ENCODE results near the gene MRPL24.
"Not testable (repeated sequence)": the region's sequence is repeated elsewhere in the genome, so short reads cannot be mapped to it uniquely, and the experiment has no call there.

The MRPL24 gene

DNA sequence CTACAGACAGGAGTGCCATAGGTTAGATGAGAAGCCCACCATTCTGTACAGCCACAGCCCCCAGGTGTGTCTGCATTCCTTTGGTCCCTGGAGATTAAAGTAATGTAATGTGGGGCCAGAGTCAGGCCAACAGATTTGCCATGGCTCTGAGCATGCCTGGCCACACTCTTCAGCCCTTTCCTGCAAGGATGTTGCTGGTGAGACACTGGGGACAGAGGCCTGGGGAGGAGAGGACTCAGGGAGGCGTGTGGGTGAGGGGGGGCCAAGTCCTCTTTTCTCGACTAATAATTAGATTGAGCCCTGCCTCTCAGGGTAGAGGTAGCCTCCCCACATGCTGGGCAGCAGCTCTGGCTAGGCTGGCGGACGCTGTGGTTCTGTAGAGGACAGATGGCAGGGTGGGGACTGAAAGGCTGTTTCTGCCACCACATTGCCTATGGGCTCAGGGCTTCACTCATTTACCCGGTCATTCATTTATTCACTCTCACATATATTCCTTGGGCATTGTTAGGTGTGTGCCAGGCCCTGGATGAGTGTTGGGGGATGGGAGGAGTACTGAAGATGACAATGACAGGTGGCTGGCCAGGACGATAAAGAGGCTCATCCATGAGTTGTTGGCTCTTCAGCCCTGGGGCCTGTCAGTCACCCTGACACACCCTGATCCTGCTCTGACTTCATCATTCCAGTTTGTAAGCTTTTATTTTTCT is 19.4 kb upstream of the MRPL24 start:
- no peak for DNase-seq (ENCODE audit: low read depth in 2 of 2)

DNA sequence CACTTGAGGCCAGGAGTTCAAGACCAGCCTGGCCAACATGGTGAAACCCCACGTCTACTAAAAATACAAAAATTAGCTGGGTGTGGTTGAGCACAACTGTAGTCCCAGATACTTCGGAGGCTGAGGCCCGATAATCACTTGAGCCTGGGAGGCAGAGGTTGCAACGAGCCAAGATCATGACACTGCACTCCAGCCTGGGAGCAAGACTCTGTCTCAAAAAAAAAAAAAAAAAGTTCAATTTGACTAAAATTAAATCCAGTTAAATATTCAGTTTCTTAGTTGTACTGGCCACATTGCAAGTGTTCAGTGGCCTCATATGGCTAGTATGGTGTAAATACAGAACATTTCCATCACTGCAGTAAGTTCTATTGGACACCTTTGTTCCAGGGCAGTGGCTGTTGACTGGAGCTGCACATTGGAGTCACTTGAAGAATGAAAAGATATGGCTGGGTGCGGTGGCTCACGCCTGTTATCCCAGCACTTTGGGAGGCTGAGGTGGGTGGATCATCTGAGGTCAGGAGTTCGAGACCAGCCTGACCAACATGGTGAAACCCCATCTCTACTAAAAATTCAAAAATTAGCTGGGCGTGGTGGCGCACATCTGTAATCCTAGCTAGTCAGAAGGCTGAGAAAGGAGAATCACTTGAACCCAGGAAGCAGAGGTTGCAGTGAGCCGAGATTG is 16.8 kb upstream of the MRPL24 start:
- DNase-seq (ENCODE audit: low read depth in 2 of 2), result not testable (repeated sequence)

DNA sequence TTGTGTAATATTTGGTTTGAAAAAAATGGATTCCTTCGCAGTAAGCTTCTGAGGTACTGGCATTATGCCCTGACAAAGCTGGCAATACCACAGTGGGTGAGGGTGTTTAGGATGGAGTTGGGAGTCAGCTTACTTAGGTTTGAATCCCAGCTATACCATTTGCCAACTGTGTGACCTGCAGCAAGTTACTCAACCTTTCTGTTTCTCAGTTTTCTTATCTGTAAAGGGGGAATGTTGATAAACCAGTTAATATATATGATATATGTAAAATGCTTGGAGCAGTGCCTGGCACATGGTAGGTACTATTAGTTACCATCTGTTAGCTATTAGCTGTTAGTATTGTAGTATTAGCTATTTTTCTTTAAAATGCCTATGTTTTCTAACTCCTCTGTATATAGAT is 15.5 kb upstream of the MRPL24 start:
- no peak for DNase-seq (ENCODE audit: low read depth in 2 of 2)

DNA sequence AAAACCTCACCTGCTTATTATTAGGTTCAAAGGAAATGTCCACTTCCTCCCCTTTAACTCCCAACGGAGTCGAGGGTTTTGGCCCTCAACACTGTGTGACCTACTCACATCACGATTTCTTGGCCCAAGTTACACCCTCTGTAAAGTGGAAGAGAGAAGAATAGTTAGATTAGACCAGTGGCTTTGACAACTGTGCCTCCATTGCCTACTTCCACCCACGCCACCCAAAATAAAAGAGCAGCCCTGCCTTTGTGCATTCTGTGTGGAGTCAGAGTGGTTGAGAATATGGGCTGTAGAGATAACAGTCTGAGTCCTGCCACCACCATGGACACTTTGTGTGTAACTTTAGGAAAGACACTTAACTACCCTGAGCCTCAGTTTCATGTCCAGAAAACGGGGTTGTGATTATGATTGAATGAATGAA is 14.7 kb upstream of the MRPL24 start:
- DNase-seq (ENCODE audit: low read depth in 2 of 2), result no peak

DNA sequence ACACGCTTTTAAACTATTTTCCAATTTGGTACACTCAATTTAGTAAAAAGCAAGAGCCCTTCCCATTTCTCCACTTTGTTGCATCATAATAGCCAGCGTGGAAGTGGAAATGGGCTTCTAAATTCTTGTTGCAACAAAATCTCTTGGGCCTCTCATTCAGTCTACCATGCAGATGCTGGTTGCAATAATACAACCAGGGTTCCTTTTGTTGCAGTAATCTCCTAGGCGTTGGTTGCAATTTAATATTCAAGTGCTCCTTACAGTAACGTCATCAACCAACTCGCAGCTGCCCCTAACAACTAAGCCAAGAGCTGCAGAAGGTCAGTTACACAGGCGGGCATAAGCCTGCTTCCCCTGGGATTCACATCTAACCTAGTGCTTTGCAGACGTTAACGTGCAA is 13.3 kb upstream of the MRPL24 start:
- no peak for DNase-seq (ENCODE audit: low read depth in 2 of 2)

DNA sequence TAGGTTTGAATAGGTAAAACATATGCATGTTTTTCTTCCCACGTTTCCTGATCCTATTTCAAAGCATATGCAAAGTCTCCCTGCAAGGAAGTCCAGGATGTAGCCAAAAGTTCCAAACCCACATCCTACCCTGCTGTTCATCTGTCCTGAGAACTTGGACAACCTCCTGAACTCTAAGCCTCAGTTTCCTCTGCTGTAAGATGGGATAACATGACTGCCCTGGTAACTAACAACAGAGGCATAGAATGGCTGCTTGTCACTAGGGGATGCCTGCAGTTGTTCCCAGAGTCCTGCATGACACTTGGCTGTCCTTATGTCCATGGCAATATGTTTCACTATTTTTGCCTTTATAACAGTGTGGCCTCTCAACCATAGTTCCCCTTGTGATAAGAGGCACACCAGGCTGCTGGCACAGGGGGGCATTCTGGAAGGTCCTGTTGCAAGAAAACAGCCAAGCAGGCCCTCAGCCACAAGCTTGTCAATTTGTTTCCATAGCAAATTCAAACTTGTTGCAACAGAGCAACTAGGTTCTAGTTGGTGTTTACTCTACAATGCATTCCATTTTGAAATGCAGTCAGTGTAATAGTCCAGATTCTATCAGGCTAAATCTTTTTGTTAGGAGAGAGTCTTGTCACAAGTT is 12.1 kb upstream of the MRPL24 start:
- no peak for DNase-seq (ENCODE audit: low read depth in 2 of 2)

DNA sequence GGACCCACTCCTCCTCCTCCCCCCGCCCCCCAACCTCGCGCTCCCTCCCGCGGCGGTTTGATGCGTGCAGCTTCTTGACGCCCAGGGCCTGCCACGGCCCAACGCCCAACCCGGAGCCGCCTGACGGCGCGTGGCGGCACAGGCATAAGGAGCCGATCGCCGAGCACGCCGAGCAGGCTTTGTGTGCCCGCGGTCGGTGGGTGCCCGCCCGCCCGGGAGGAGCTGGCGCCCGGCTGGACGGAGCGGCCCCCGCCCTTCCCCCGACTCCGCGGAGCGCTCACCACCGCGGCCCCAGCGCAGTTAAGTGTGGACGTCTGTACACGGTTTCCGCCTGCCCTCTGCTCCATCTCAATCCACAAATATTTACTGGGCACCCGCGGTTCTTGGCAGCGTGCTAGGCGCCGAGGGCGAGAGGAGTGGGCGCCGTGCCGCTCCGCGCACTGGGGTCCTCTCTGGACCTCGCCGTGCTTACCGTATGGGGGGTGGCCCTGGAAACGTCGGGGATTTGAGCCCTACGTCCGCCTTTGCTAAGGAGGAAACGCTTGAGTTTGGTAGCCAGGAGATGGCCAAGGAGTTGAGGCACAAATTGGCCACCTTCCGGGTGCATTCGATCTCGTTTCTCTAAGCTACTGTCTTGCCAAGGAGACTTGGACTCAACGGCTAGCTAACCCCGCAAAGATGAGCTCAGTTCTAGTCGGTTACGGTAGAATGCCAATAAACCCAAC is 11.0 kb upstream of the MRPL24 start:
- peak; percentile 96 to 98 for DNase-seq (ENCODE audit: low read depth in 2 of 2)

DNA sequence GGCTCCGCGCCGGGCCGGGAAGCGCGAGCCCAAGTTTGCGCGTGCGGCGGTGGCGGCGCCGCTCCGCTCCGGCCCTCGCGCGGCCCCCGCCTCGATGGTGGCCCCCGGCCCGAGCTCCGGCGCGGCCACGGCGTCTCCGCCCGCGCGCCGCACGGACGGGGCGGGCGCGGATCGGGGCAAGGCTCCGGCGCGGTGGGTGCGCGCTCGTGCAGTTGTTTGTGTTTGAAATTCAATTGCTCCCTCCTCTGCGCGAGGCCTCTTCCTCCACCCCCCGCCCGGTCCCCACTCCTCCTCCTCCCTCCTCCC is 10.5 kb upstream of the MRPL24 start, which contains the start of gene HDGF:
TSS of gene HDGF (minus strand) at position 225 of the 306 bp plus-strand sequence. CDS start 246 bp downstream, outside the sequence.
- no peak for DNase-seq (ENCODE audit: low read depth in 2 of 2)

DNA sequence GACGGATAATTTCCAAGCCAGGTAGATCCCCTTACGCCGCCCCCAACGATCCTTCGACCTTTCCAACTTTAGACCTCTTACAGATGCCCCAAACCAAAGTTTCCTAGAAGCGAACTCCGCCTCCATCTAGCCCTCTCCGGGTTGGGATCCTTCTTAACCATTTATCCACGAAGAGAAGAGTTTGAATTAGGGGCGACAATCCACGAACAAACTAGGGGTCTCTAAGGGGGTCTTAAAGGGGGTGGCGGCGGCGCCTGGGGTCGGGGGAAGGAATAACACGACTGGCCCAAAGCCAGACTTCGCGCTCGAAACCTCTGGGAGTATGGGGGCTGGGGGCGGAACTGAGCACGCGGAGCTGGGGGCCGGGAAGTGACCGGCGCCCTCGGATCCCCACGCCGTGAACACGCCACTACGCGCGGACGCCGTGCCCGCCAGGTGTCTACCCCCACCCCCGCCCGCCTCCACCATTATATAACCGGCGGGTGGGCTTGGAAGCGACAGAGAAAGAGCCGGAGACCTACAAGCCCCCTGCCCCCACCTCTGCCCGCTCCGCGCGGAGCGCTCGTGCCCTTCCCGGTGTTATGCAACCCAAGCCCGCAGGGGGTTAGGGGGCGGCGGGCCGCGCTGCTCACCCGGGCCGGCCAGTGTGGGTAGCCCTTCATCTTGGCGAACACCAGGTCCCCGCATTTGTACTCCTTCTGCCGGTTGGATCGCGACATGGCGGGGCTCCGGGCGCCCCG is 10.0 kb upstream of the MRPL24 start:
- no peak for DNase-seq (ENCODE audit: low read depth in 2 of 2)

DNA sequence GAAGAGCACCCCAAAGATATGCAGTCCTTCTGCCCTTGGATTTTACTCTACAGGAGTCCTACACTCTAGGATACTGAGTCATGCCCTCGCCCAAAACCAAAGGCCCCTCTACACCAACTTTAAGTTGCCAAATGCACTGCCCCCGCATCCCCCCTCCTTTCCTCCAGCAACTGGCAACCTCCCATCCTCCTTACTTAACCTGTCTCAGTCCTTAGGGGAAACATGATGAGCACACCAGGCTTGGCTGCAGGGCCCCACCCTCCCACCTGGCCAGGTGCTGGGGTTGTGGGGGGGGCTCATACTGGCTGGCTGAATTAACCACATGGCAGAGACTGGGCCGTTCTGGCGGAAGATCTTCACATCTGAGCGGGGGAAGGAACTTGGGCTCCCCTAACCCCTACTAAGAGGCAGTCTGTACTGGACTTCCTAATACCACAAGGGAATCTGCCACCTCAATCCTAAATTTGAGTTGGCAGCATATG is 9.3 kb upstream of the MRPL24 start:
- no peak for DNase-seq (ENCODE audit: low read depth in 2 of 2)

DNA sequence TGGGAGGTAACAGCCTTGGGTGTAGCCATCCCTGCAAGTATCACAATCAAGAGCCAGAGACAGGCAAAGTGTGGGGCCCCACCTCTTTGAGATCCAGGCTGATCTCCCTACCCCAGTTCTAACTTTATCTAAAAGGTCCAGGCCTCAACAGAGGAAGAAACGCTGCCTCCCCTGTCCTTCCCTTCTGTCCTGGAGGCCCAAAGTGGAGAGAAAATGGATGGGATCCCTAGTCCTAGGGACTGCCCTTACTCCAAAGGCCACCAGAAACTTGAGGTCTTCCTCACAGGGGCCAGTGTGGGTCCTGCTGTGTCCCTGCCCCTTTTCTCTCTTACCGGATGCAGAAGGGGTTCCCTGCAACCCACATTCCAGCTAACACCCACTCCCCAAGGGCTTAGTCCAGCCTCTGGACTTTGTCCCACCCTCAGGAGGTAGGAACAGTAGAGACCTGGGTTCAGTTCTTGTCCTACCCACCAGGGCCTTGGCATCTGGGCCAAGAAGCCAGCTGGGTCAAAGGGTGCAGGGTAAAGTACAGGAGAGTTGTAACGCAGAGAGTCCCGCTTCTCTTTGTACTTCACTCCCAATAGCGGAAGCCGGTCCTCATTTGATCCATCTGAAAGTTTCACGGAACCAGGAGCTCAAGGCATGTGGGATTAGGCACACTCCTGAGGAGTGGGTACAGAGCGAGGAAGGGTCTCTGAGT is 8.7 kb upstream of the MRPL24 start:
- DNase-seq (ENCODE audit: low read depth in 2 of 2), result no peak

DNA sequence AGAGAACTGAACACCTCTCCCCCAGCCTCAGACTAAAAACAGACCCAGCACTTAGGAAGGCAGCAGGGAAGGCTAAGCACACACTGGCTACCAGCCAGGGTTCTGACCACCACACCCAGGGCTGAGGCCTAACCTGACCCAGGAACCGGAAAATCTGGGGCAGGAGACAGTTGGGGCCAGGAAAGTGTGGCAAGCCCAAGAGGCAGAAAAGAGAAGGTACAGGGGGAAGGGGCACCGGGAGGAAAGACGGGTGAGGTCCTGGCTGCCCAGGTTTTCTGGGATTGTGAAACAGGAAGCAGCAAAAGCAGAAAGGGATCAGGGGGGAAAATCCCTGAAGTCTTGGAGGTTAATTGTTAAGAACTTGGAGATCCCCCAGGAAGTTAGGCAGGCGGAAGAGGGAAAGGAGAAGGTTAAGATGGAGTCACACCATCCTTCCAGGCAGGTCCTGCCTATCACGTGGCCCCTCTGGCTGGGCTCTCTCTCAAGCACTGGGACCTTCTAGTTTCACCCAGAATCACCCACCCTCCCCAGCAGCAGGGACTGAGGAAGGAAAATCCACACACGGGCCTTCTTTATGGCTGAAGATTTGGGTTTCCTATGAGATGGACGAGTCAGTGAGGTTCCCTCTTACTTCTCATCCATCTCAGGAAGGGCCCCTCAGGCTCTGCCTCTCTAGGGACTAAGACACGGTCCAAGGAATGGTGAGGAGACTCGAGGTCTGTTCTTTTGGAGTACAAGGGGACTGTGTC is 8.0 kb upstream of the MRPL24 start:
- DNase-seq (ENCODE audit: low read depth in 2 of 2), result no peak

DNA sequence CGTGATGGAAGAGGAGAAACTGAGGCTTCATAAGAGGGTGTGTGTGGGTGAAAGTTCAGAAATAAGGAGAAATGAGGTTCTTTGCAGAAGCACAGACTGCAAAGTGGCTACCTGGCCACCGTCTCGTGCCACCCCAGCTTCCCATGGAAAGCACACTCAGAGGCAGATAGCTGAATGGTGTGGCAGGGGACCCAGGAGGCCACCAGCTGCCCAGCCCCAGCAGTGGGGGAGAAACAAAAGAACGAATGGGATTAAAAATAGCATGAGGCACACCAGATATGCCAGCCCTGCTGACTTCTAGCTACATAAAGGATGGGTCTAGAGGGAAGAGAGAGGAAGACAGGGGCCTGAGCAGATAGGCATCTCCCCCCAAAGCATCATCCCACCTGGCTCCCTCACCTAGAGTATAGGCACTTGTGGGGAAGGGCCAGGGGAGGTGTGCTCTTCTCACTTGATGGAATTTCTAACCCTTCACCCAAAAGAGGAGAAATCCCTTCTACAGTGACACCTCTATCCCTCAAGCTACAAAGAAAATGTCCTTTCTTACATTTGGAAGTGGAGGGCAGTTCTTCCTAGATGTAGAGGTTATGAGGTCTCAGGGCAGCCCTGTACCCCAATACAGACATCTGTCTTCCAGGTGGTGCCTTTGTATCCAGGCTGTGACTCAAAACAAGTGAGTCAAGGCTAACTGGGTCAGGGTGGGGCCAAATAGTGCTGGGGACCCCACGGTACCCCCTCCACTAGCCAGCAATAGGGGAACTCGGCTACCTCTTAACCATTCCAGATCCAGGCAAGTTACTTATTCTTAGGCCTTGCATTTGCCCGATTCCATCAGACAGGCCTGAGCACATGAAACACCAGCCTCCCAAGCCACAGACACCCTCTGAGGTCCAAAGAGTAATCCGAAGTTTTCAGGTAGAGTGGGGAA is 7.1 kb upstream of the MRPL24 start:
- DNase-seq (ENCODE audit: low read depth in 2 of 2), result no peak

DNA sequence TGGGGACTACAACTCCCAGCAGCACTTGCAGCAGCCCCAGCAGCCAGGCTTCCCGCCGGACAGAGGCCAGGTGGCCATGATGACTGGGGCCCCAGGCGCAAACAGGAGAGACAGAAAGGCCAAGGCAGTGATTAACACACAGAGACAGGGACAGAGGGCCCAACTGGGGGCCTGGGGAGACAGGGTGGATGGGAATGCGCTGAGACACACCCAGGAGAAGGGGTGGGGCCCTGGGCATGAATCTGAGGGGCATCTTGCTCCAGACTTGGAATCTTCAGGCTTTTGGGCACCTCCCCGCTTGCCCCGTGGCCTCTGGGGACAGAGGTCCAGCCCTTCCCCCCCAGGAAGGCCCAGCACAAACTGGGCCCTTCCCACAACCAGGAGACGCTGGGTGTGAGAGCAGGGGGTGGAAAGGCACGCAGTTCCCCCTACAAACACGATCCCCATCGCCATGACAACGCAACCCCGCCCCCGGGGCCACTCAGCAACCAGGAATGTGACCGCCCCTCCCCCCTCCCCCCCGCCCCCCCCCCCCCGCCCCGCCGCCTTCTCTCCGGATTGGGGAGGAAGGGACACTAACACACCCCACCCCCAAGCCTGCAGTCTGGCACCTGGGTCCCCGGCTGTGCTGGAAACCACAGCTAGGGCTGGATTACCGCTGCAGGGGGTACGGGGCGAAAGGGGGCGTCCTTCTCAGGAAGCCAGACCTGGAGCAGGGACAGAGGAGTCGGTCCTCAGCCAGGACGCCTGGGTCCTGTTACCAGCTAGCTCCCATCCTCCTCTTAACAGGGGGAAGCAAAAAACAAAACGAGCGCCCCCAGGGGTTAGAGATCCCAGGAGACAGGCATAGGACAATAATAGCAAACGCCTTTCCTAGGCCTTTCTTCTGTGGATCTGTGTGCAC is 6.1 kb upstream of the MRPL24 start:
- no peak for DNase-seq (ENCODE audit: low read depth in 2 of 2)

DNA sequence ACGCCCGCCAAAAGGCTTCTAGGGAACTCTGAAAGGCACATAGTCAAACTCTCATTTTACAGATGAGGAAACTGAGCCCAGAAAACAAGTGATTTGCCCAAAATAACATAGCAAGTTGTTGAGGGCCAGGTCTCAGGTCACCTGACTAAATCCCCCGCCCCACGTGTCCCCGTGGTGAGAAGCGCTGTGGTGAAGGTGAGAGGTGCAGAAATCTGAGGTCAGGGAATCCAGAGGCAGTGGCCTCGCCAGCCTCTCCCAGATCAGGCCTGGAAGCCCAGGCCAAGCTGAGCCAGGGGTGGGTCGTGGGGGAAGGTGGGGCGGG is 5.5 kb upstream of the MRPL24 start:
- no peak for DNase-seq (ENCODE audit: low read depth in 2 of 2)

DNA sequence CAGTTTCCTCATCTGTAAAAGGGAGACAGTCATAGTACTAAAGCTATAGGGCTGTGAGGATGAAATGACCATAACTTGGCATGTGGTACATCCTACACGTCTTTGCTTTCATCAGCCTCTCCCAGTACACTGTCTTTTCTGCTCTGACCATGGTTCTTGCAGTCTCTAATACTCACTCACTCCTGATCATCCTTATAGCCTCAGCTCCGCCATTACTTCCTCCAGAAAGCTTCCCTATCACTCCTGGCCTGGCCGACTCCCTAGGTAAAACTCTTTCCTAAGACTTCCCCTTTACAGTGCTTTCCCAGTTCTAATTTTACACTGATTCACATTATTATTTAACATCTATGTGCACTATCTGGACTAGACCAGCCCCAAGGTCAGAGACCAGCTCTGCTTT is 5.0 kb upstream of the MRPL24 start:
- DNase-seq (ENCODE audit: low read depth in 2 of 2), result no peak

DNA sequence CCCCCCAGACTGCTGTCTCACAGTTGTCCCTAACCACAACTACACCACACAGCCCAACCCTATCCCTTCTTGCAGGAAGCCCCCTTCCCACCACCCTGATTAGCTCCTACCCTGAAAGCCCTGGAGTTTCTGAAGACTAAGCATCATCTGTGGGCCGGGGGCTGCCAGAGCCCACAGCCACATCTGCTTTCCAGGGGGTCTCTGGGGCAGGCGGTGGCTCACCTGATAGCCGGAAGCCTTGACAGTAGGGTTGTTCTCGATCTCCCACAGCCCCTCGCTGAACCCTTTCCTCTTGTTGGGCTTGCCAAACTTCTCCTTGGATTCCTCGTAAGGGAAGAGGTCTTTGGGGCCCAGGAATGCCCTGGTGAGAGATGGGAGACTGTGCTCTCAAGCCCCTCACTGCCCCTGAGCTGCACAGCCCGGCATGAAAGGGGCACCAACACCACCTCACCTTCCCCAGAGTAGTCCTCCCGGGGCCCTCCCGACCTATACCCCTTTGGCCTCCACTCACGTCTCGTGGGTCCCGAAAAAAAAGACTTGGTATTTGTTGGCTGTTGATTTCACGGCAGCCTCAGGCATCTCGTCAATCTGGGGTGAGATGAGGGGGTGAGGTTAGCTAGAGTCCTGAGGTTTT is 4.0 kb upstream of the MRPL24 start:
- no peak for DNase-seq (ENCODE audit: low read depth in 2 of 2)

DNA sequence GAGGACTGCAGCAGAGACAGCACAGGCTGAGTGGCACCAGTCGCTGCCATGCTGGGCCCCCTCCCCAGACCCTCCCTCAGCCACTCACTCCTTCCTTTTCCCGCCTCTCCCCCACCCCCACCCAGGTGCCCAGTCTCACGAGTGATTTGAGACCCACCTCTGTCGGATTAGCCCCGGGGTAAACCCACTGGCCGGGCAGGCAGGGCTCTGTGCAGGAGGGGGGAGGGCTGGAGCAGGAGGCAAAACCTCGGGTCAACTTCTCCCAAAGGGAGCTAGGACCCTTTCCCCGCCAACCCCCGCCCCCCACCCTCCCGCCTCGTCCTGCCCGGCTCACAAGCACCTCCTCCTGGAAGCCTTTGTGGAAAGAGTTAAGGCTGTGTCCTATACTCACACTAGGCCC is 3.5 kb upstream of the MRPL24 start:
- DNase-seq (ENCODE audit: low read depth in 2 of 2), result no peak

Data from stimulated activated CD4-positive, alpha-beta T cell treated with anti-CD3 and anti-CD28 coated beads, Interleukin-15, amount 100 ng/mL, for 48 hours (primary cell).